ENCODE data around the gene SLA2. TPM values are rescaled to one million over a fixed set of nuclear protein-coding genes. Genes with fewer than 3 reads are reported as not detected.

Gene SLA2
- total and polyA plus RNA-seq, 3 donors from 2014 or later: 0.47 to 1.1 (median 0.87) TPM

DNA sequence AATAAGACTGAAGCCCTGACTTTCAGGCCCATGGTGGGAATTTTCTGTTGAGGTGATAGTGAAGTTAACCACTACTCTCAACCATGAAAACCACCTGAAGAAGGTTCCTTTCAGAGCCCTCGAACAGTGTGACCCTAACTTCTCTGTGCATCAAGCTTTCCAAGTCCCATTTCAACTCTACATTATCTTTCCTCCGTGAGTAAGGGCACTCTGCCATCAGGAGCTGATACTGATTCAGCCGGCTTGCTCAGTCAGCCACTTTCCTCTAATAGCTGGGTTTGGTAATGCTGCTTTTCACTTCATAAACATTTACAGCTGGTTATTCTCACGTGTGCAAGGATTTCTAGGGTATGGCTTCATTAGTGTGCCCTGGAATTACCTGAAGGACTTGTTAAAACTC is 10.7 kb upstream of the SLA2 start:
- no peak for DNase-seq
- TF ChIP-seq POLR2A (IDR thresholded peaks at IDR 0.05) (no peak), CTCF (IDR thresholded peaks at IDR 0.05) (no peak)

DNA sequence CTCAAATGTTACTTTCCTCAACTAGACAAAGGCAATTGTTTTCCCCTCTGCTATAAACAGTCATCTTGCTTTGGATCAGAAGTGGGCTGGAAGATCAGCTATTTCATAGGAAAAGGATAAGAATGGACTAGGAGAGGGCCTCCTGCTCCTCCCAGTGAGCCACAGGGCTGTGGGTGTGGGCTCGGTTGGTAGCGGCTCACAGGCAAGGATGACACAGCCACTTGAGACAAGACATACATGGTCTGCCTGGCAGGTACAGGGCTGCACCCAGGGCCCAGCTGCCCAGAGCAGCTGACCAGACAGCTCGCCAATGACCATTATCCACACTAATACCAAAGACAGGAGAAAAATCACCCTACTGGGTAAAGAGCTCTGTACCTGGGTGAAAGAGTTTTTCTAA is 9.0 kb upstream of the SLA2 start:
- 96 to 98% methylated on average over 3 of the region's 3 CpGs for WGBS, 2 donors
- TF ChIP-seq CTCF (IDR thresholded peaks at IDR 0.05) (no peak), POLR2A (IDR thresholded peaks at IDR 0.05) (no peak)
- H3K4me1 ChIP-seq: no peaks in the 10 kb centered on the region

More for the DNA sequence above, 10.7 kb upstream of the SLA2 start:
- no peaks in the 10 kb centered on the region for H3K9me3 ChIP-seq
- no peaks in the 10 kb centered on the region for H3K36me3 ChIP-seq (ENCODE audit: low read depth, missing control alignments)
- intact Hi-C loops (cut with DNase I; ENCODE audit: low total_unique reads): no loop called here
- H3K27ac ChIP-seq: no peak overlapping the region
- H3K27me3 ChIP-seq: no peaks in the 10 kb centered on the region
- 54 to 70% methylated on average over 4 of the region's 4 CpGs for WGBS, 2 donors
- H3K4me3 ChIP-seq: no peak overlapping the region
- no peaks in the 10 kb centered on the region for H3K4me1 ChIP-seq

GRCh38 chr20:36654506-36654905 is 8.5 kb upstream of the SLA2 start:
- no peaks in the 10 kb centered on the region for H3K27me3 ChIP-seq
- WGBS, 2 donors: 91 to 98% methylated on average over 7 to 8 of the region's 8 CpGs
- TF ChIP-seq CTCF (IDR thresholded peaks at IDR 0.05) (no peak), POLR2A (IDR thresholded peaks at IDR 0.05) (no peak)
- H3K27ac ChIP-seq: no peak overlapping the region
- no peak for DNase-seq
- H3K4me1 ChIP-seq: no peaks in the 10 kb centered on the region
- intact Hi-C loops (cut with DNase I; ENCODE audit: low total_unique reads): no loop called here
- no peak overlapping the region for H3K4me3 ChIP-seq
- H3K9me3 ChIP-seq: no peaks in the 10 kb centered on the region
- H3K36me3 ChIP-seq (ENCODE audit: low read depth, missing control alignments): no peaks in the 10 kb centered on the region

More for the DNA sequence above, 9.0 kb upstream of the SLA2 start:
- H3K27ac ChIP-seq: no peak overlapping the region
- H3K4me3 ChIP-seq: no peak overlapping the region
- no peaks in the 10 kb centered on the region for H3K36me3 ChIP-seq (ENCODE audit: low read depth, missing control alignments)
- intact Hi-C loops (cut with DNase I; ENCODE audit: low total_unique reads): no loop called here
- H3K27me3 ChIP-seq: no peaks in the 10 kb centered on the region
- H3K9me3 ChIP-seq: no peaks in the 10 kb centered on the region
- DNase-seq: no peak

DNA sequence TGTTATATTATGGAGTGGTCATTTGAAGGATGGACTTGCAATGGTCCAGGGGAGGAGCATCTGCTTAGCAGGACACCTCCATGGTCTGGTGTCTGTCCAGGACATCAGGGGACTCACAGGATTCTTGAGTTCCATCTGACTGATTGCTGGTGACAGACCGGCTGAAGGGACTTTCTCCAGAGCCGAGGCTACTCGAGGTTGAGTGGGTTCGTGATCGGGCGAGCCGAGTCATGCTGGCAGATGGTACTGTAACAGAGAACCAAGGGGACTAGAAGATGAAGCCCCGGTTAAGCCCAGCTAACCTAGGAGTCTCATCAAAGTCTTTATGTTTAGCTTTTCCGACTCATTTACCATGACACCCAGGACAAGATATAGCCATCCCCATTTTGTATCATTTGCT is 7.5 kb upstream of the SLA2 start:
- intact Hi-C loops (cut with DNase I; ENCODE audit: low total_unique reads): no loop called here
- TF ChIP-seq CTCF (IDR thresholded peaks at IDR 0.05): no peak
- TF ChIP-seq POLR2A (IDR thresholded peaks at IDR 0.05): no peak
- H3K27ac ChIP-seq: no peak overlapping the region
- no peaks in the 10 kb centered on the region for H3K4me1 ChIP-seq
- no peaks in the 10 kb centered on the region for H3K27me3 ChIP-seq
- WGBS, 2 donors: 89 to 96% methylated on average over 9 of the region's 9 CpGs
- no peak for DNase-seq
- H3K9me3 ChIP-seq: no peaks in the 10 kb centered on the region
- H3K4me3 ChIP-seq: no peak overlapping the region
- H3K36me3 ChIP-seq (ENCODE audit: low read depth, missing control alignments): no peaks in the 10 kb centered on the region
